BJ (cell line): ENCODE data around the gene CFAP73. TPM values are rescaled to one million over a fixed set of nuclear protein-coding genes. Genes with fewer than 3 reads are reported as not detected.

Experiments
- CTCF ChIA-PET: fragments of 350-600 bp; formaldehyde crosslinking; extraction: SDS; loops from one replicate; lab custom pipeline; 2021; ENCODE audit warnings: antibody characterized with exemption, inconsistent platforms; lab: Yijun Ruan, JAX
- POLR2A ChIA-PET: fragments of 300-600 bp; sonication (Branson Sonifier 250); formaldehyde crosslinking; extraction: SDS; loops from one replicate; lab custom pipeline; 2021; ENCODE audit warnings: antibody characterized with exemption; lab: Charles Lee
- DNase-seq: peaks from one replicate; pipeline ENCODE4 v3.0.0-alpha.2; 2011; ENCODE audit warnings: low read depth
- H3K27me3 ChIP-seq: 2 replicates; pipeline ENCODE4 v1.6.0; 2011; ENCODE audit warnings: low read length; ENCODE audit not compliant: control insufficient read depth, insufficient read depth
- H3K36me3 ChIP-seq: 2 replicates; pipeline ENCODE4 v1.5.1; 2011; ENCODE audit warnings: low read length; ENCODE audit not compliant: control insufficient read depth, insufficient read depth
- H3K4me3 ChIP-seq: 2 replicates; pipeline ENCODE4 v1.5.1; 2011; ENCODE audit warnings: low read depth, mild to moderate bottlenecking, control low read depth, low read length
- CTCF ChIP-seq: IDR thresholded peaks from 2 replicates; pipeline ENCODE4 v1.5.1; 2011; ENCODE audit warnings: low read depth, mild to moderate bottlenecking, control low read depth, inconsistent platforms, low read length, moderate library complexity; ENCODE audit not compliant: insufficient read depth
- polyA plus RNA-seq: library from polyadenylated mRNA; depleted of rRNA; stranded (reverse); fragments of >200 nt; gene quantifications from 2 replicates; pipeline ENCODE4 v1.2.3, GENCODE V29; 2011

Gene CFAP73
- polyA plus RNA-seq, 1 experiment = not detected

- H3K36me3 ChIP-seq = no peaks in the 10 kb centered on the region
- no peak overlapping the region for H3K4me3 ChIP-seq
- ChIA-PET POLR2A (no interaction called here), CTCF (interaction anchor here (0.5 to 1.0 kb wide), 2 partner anchors 35 to 228 kb away, joined by 3 read pairs; no protein-coding TSS in a partner anchor)
- no peaks in the 10 kb centered on the region for H3K27me3 ChIP-seq
- TF ChIP-seq CTCF = no peak
- no peak for DNase-seq
Measured at GRCh38 chr12:113197518-113198077, 48.1 kb downstream of the CFAP73 start.

GRCh38 chr12:113198296-113198695 lies 48.8 kb downstream of the CFAP73 start:
- ChIA-PET CTCF (interaction anchor here (1.0 kb wide), 1 partner anchor 227 kb away, joined by 3 read pairs; no protein-coding TSS in a partner anchor), POLR2A (no interaction called here)
- TF ChIP-seq CTCF = no peak
- Histone ChIP-seq H3K27me3 (no peaks in the 10 kb centered on the region), H3K36me3 (no peaks in the 10 kb centered on the region), H3K4me3 (no peak overlapping the region)
- no peak for DNase-seq

GRCh38 chr12:113200021-113200797 lies 50.7 kb downstream of the CFAP73 start:
- ChIA-PET POLR2A (no interaction called here), CTCF (interaction anchor here (0.6 to 2.1 kb wide), 2 partner anchors 22 to 55 kb away, joined by 5 to 6 read pairs; partner anchors contain the start of gene TPCN1)
- no peak for DNase-seq

GRCh38 chr12:113201187-113202177 lies 52.0 kb downstream of the CFAP73 start:
- H3K36me3 ChIP-seq = no peaks in the 10 kb centered on the region
- ChIA-PET CTCF (interaction anchor here (2.1 kb wide), 1 partner anchor 20 kb away, joined by 6 read pairs; the partner anchor contains the start of gene TPCN1), POLR2A (no interaction called here)
- no peak for TF ChIP-seq CTCF
- no peak for DNase-seq
- H3K4me3 ChIP-seq = no peak overlapping the region
- no peaks in the 10 kb centered on the region for H3K27me3 ChIP-seq

More at GRCh38 chr12:113200021-113200797, 50.7 kb downstream of the CFAP73 start:
- Histone ChIP-seq H3K4me3 (no peak overlapping the region), H3K27me3 (no peaks in the 10 kb centered on the region), H3K36me3 (no peaks in the 10 kb centered on the region)
- no peak for TF ChIP-seq CTCF
